SKM-1 treated with dmso at 0.1 percent for 144 hours (cell line): ENCODE measurements around the gene CREB3L4.
"Not testable (repeated sequence)": the region's sequence is repeated elsewhere in the genome, so short reads cannot be mapped to it uniquely, and the experiment has no call there.

Experiments used
- DNase-seq: peaks from one replicate; lab custom pipeline; 2025; ENCODE audit not compliant: unreplicated experiment; lab: John Stamatoyannopoulos, UW

The CREB3L4 gene

DNA sequence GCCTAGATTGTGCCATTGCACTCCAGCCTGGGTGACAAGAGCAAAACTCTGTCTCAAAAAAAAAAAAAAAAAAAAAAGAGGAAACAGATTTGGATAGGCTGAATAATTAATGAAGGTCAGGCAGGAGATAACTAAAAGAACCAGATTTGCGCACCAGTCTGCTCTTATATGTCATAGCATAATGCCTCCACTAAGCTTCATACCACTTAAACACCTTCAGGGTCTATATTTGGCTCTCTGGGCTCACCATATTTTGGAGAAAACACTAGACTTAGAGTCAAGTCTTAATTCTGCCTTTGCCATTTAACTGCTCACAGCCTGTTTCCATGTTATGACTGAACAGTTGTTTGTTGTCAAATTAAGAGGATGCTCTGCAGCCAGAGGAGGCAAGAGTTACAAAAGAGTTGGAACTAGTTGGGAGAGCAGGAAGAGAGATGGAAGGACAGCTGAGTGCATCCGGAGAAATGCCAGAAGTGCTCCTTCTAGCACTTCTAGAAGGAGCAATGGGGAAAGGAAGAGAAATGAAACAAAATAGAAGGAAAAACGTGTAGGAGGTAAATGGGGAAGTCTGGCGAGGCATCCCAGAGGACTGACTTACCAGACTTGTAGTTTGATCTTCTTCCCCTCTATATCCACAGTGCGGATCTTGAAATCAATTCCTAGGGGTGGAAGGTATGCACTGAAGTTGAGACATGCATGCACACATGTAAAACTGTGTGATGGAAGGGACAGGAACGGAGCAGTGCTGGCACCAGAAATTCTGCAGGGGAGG, 16.6 kb downstream of the CREB3L4 start:
- DNase-seq: no peak

DNA sequence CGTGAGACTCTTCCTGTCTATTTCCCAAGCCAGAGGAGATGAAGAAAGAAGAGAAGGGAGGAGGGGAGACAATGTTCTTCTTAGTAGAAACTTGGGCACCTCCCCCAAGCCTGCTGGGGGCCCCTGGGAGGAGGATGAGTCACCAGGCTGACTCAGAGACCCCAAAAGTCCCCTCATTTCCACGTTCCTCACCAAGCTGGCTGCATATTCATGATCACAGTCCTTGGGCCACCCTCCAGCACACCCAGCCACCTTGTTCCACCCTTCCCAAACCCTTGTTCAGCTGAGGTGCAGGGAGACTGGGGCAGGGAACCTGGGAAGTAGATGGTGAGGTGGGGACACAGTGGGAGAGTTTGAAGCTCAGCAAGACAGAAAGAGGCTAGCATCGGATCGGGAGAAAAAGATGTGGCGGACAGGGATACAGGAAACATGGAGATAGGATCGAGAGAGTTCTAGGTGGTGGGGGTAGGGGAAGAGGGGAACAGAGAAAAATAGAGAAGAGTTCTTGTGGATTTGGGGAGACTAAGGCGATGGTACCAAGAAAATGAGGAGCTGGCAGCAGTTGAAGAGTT, 17.7 kb downstream of the CREB3L4 start:
- no peak for DNase-seq

DNA sequence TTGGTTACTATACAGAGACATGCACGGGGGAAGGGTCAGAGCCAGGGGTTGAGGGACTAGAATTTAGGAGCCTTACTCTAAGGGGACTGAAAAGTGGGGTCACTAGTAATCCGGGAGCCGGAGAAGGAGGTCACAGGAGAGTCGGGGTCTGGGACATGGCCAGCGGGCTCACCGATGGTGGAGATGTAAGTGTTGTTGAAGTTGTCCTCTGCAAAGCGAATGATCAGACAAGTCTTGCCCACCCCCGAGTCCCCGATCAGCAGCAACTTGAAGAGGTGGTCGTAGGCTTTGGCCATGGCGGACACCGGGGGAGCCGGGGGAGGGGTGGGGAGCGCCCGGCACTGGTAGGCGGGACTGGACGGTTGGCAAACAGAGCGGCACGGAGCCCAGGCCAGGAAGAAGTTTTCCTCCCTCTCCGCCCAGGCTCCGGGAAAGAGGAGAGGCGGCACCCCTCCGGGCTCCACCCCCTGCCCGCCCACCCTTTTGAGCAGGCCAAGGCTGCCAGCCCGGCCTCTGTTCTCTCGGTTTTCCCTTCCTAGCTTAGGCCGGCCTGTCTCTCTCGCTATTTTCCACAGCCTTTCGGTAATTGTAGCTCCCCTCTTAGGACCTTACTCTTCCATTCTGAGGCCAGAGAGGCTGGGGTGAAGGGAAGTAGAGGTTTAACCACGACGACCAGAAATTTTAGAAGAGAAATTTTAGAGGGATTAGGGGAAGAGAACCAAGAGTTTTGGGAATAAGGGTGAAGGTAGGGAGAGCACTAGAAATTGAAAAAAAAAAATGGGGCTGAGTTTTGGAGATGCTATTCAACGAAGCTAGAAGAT, 18.4 kb downstream of the CREB3L4 start, which contains the start of gene RAB13:
Gene RAB13, minus strand, starts transcription at position 399 of the 821 bp plus-strand sequence. Its CDS starts 103 bp downstream, at position 296.
- peak; percentile 31 for DNase-seq

DNA sequence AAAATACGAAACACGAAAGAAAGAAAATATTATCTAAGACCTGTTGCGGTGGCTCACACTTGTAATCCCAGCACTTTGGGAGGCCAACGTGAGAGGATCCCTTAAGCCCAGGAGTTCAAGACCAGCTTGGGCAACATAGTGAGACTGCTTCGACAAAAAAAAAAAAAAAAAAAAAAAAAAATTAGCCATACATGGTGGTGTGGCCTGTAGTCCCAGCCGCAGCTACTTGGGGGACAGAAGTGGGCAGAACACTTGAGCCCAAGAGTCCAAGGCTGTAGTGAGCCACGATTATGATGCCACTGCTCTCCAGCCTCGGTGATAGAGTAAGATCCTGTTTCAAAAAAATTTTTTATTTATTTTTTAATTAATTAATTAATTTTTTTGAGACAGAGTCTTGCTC, 19.9 kb downstream of the CREB3L4 start:
- DNase-seq: no peak

DNA sequence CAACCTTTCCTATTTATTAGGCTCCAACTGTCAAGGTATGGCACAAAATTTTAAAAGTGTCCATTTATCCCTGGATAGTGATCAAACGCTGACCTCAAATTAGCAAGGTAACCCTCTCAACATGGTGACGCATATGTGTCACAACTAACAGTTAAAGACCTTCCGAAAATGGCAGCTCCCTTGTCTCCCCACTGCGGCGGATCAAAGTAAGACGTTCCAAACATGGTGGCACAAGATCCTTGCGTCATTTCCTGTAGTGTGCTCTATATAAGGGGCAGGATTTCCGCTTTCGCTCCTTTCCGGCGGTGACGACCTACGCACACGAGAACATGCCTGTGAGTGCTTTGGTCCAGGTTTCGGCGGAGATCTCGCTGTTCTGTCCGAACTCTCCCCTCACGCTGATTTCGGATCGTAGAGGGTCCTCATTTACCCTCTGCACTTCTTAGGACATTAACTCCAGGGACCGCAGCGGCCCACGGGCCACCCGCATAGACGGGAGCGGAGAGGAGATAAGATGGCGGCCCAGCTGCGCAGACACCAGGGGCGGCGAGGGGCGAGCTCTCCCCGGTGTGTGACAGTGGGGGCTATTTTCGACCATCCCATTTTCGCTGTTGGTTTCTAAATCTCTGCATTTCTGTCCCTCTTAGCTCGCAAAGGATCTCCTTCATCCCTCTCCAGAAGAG, 22.9 kb downstream of the CREB3L4 start, which contains the start of gene RPS27:
Gene RPS27, plus strand, starts transcription at position 295 of the 683 bp plus-strand sequence. Its CDS starts 35 bp downstream, at position 330.
- DNase-seq: peak; percentile 100

DNA sequence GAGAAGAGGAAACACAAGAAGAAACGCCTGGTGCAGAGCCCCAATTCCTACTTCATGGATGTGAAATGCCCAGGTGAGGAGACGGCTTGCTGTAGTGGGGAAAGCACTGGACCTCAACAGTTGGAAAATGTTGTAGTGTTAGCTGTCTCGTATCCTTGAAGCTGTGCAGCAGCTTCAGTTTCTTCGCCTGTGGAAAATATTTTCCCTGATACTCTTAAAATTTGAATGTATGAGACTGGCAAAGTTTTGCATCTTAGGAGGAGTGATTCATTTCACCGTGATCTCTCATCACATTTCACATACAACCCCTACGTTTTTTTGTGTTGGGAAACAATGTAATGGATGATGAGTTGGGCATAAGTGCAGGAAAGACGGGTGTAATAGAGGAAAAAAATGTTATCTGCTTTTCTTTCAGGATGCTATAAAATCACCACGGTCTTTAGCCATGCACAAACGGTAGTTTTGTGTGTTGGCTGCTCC, 23.5 kb downstream of the CREB3L4 start:
- no peak for DNase-seq

DNA sequence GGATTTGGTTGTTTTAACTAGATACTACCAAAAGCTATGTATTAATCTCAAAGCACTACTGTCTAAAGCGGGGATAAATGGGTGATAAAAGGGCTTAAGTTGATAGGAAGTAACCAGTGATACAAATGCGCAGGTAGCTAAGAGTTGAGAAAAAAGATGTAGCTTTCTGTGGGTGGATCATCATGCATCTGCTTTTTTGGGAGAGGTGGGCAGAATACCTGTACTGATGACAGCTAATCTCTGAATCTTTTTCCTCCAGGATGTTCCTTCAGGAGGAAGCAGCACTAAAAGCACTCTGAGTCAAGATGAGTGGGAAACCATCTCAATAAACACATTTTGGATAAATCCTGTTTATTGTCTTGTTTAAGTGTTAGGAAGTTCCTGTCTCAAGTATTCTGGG, 24.1 kb downstream of the CREB3L4 start:
- DNase-seq: no peak

DNA sequence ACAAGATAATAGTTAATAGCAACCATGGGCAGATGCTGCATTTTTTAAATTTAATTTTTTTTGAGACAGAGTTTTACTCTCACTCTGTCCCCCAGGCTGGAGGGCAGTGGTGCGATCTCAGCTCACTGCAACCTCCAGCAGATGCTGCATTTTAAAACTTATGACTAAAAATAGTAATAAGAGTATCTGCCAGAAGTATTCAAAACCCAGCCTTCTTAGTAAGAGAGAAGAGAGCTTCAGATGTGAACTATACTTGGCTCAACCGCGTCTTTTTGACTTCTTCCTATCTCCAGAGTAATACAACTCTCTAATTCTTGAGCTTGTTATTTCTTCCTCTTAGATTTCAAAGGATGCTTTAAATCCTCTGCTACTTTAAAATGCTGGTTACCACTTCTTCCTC, 27.5 kb downstream of the CREB3L4 start:
- no peak for DNase-seq

DNA sequence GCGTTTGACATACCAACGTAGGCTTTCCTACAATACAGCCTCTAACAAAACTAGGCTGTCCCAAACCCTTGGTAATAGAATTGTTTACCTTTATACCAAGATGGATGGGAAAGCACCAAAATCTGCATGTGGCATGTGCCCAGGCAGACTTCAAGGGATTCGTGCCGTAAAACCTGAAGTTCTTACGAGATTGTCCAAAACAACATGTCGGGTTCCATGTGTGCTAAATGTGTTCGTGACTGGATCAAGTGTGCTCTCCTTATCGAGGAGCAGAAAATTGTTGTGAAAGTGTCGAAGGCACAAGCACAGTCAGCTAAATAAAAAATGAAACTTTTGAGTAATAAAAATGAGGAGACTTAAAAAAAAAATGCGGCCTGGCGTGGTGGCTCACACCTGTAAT, 27.9 kb downstream of the CREB3L4 start:
- no peak for DNase-seq

DNA sequence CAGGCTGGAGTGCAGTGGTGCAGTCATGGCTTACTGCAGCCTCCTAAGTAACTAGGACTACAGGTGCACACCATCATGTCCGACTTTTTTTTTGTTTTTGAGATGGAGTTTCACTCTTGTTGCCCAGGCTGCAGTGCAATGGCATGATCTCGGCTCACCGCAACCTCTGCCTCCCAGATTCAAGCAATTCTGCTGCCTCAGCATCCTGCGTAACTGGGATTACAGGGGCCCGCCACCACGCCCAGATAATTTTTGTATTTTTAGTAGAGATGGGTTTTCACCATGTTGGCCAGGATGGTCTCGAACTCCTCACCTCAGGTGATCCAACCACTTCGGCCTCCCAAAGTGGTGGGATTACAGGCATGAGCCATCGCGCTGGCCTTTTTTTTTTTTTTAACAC, 29.2 kb downstream of the CREB3L4 start:
- DNase-seq: not testable (repeated sequence)

DNA sequence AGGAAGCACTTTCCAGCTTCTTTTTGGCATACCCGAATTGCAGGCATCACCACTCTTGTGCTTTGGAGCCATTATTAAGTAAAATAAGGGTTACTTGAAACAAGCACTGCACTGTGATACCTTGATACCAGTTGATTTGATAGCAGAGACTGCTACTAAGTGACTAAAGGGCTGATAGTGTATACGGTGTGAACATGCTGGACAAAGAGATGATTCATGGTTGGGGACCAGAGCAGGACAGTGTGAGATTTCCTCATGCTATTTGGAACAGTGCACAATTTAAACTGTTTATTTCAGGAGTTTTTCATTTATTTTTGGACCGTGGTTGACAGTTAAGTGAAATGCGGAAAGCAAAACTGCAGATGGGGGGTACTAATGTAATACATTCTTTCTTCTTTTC, 32.7 kb downstream of the CREB3L4 start:
- no peak for DNase-seq

DNA sequence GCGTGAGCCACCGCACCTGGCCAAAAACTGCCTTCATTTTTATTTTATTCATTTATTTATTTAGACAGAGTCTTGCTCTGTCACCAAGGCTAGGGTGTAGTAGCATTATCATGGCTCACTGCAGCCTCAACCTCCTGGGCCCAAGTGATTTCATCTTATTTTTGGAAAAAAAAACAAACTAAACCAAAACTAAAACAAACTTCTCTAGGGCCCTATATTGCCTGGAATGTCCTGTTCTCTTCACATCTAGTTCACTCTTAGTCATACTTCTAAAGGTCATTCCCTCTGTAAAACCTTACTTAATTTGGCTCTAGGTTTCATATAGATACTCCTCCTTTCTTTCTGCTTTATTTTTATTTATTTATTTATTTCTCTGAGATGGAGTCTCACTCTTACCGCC, 38.4 kb downstream of the CREB3L4 start:
- no peak for DNase-seq

DNA sequence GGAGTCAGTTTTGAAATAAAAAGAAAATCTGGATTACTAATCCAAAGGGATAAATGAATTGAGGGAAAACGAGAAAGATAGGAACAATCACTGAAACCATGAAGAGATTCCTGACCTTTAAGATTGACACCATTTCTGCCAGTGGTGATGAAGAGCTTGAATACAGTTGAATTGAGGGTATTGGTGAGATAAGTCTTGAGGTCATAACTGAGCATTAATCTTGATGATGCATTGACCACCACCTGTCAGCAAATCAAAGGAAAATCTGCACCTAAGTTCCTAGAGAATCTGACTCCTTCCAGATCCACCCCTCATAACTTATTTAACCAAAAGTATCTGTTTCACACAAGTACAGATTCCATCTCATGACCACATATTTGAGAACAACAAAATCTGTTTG, 44.4 kb downstream of the CREB3L4 start:
- no peak for DNase-seq

DNA sequence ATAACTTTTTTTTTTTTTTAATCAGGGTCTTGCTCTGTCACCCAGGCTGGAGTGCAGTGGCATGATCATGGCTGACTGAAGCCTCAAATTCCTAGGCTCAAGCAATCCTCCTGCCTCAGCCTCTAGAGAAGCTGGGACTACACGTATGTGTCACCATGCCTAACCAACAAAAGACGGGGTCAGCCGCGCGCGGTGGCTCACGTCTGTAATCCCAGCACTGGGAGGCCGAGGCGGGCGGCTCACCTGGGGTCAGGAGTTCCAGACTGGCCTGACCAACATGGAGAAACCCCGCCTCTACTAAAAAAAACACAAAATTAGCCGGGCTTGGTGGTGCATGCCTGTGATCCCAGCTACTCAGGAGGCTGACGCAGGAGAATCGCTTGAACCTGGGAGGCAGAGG, 44.8 kb downstream of the CREB3L4 start:
- not testable (repeated sequence) for DNase-seq

DNA sequence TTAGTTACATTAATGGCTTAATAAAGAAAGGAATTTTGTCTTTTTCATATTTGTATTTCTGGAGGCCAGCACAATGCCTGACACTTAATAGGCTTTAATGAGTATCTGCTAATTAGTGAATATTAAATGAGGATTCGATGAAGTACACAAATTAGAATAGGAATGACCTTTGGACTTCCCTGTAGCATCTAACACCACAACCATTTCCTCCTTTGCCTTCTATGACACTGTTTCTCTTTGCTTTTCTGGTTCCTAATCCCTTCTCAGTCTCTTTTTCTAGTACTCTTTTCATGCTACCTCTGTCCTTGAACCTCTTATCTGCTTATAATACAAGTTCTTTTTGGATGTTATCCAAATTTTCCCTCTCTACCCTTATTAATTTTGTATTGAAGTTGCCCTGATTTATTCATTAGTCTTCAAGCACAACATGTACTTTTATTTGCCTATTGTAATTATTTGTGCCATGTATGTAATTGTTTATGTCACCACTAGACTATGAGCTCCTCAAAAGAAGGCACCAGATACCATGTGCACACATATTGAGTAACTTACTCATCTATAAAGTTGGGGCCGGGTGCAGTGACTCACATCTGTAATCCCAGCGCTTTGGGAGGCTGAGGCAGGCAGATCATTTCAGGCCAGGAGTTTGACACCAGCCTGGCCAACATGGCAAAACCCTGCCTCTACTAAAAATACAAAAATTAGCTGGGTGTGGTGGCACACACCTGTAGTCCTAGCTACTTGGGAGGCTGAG, 46.6 kb downstream of the CREB3L4 start:
- no peak for DNase-seq

DNA sequence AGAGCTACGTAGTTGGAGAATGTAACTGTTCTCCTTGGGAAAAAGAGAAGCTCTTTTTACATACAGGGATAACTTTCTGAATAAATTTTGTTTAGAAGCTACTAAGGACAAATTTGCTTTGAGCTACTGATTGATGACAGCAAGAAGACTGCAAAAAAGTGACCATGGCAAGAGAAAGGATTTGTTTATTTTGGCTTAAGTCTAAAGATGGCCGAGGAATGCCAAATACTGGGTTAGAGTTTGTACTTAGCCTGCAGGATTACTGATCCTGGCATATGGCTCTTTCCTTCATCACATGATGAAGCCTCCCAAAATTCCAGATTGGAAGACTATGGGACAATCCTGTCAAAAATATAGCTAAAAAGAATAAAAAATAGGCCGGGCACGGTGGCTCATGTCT, 51.6 kb downstream of the CREB3L4 start:
- DNase-seq: no peak

DNA sequence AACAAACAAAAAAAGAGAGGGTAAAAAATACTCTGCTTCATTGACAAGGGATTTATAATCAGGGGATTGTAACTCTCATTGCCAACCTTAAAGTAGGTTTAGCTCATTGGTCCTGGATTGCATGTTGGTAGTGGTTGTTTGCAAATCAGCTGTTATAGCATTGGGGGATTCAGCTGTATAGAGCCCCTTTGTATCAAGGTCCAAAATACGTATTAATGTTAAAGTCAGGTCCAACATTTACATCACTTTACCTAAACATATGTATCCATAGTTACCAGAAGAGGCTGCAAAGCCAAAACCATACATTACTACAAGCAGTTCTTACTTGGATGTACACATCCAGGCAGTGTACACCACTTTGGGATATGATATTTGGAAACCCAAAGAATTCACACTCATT, 52.2 kb downstream of the CREB3L4 start:
- DNase-seq: no peak
